ENCODE data around the gene LKAAEAR1.

The LKAAEAR1 gene

DNA sequence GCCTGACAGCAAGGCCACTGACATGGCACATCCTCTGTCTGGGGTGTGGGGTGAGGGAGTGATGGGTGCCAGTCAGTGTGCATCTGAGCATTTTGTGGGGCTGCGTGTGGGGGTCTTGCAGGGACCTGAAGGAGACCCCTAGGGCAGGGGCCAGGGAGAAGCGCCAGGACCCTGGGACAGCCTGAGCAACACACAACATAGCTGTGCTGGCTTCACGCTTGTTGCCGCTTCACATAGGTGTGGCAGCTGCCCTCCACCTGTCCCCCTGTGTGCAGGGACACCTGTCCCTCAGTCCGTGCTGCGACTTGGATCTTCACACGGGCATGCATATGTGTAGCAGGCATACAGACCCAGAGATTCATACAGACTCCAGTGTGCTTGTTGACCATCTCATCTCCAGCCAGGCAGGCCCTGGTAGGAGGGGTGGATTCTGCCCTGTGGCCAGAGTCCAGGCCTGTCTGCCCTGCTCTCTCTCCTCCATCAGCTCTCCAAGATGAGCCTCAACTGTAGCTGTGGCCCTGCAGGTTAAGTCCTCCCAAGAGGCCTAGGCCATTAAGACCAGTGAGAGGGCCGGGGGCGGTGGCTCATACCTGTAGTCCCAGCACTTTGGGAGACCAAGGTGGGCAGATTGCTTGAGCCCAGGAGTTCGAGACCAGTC is 26.3 kb upstream of the LKAAEAR1 start:
- no peaks in the 10 kb centered on the region for H3K9me3 ChIP-seq (ENCODE audit: control insufficient read depth, low read length)
- DNase-seq: no peak
- no peaks in the 10 kb centered on the region for H3K36me3 ChIP-seq (ENCODE audit: control insufficient read depth, insufficient read depth, low read length)
- H3K27me3 ChIP-seq (replicated peaks; ENCODE audit: control insufficient read depth, insufficient read depth, low read length, poor library complexity, severe bottlenecking): no peaks in the 10 kb centered on the region
- no peaks in the 10 kb centered on the region for H3K4me1 ChIP-seq (ENCODE audit: control insufficient read depth, insufficient read depth, low read length, poor library complexity, severe bottlenecking)
- no peak overlapping the region for H3K4me3 ChIP-seq (ENCODE audit: insufficient read depth, low read depth, low read length, poor library complexity, severe bottlenecking)
- H3K27ac ChIP-seq (ENCODE audit: insufficient read depth, low read length, poor library complexity, severe bottlenecking): no peak overlapping the region

DNA sequence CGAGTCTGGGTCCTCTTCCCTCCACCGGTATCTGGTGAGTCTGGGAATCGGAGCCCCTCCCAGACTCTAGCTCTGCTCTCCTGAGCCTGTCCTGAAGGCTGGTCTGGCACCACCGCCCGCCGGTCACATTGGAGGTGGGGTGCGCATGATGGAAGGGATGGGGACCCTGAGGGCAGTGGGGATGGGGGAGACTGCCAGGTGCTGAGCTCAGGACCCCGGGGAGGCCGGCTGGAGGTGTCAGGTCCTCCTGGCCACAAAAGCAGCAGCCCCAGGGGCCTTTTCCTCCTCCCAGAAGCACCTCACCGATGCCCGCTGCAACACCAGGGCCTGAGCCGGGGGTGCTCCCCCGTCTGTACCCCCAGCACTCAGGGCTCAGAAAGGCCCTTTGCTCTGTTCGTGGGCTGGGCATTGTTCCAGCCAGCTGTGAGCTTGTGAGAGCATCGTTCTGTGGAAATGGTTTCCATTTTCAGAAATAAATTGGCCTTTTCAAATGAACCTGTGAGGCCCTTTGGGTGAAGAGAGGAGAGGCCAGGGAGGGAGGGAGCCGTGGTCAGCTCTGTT is 25.7 kb upstream of the LKAAEAR1 start:
- no peaks in the 10 kb centered on the region for H3K9me3 ChIP-seq (ENCODE audit: control insufficient read depth, low read length)
- no peaks in the 10 kb centered on the region for H3K4me1 ChIP-seq (ENCODE audit: control insufficient read depth, insufficient read depth, low read length, poor library complexity, severe bottlenecking)
- no peak for DNase-seq
- H3K27ac ChIP-seq (ENCODE audit: insufficient read depth, low read length, poor library complexity, severe bottlenecking): no peak overlapping the region
- H3K4me3 ChIP-seq (ENCODE audit: insufficient read depth, low read depth, low read length, poor library complexity, severe bottlenecking): no peak overlapping the region
- no peaks in the 10 kb centered on the region for H3K36me3 ChIP-seq (ENCODE audit: control insufficient read depth, insufficient read depth, low read length)
- no peaks in the 10 kb centered on the region for H3K27me3 ChIP-seq (replicated peaks; ENCODE audit: control insufficient read depth, insufficient read depth, low read length, poor library complexity, severe bottlenecking)

DNA sequence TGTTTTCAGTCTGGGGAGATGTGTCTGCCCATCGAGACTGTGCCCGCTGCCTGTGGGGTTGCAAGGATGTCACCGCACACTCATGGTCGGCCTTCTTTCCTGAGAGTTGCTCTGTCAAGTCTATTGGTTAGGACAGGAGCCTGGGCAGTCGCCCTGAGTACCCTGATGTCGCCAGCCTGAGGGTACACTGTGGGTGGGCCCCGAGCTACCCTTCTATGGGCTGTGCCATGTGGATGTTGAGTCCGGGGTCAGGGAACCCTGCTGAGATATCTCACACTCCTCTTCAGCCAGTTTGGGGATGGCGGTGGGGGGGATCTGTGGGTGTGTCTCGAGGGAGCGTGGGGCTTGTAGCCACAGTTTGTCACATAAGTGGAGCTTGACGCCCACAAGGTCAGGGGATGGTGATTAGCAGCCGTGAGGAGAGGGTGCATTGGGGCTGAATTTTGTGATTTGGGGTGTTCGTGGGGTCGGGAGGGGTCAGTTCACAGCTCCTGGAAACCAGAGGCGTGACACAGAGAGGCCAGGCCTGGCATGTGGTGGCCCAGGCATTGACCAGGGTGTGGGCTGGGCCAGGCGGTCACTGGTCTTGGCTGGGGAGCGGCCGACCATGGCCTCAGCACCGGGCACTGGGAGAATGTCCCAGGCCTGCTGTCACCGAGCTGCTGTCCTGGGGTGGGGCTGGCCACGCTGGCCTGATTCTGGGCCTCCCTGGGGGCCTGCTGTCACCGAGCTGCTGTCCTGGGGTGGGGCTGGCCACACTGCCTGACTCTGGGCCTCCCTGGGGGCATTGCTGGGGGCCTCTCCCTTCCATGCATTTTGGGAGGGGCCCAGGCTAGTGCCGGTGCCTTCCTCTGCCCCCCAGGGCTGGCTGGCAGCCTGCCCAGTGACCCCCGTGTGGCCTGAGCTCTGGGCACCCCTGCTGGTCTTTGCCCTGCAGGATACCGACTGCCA is 24.8 kb upstream of the LKAAEAR1 start:
- DNase-seq: no peak
- no peaks in the 10 kb centered on the region for H3K36me3 ChIP-seq (ENCODE audit: control insufficient read depth, insufficient read depth, low read length)
- no peaks in the 10 kb centered on the region for H3K9me3 ChIP-seq (ENCODE audit: control insufficient read depth, low read length)
- no peaks in the 10 kb centered on the region for H3K4me1 ChIP-seq (ENCODE audit: control insufficient read depth, insufficient read depth, low read length, poor library complexity, severe bottlenecking)
- no peaks in the 10 kb centered on the region for H3K27me3 ChIP-seq (replicated peaks; ENCODE audit: control insufficient read depth, insufficient read depth, low read length, poor library complexity, severe bottlenecking)
- no peak overlapping the region for H3K4me3 ChIP-seq (ENCODE audit: insufficient read depth, low read depth, low read length, poor library complexity, severe bottlenecking)
- H3K27ac ChIP-seq (ENCODE audit: insufficient read depth, low read length, poor library complexity, severe bottlenecking): no peak overlapping the region

DNA sequence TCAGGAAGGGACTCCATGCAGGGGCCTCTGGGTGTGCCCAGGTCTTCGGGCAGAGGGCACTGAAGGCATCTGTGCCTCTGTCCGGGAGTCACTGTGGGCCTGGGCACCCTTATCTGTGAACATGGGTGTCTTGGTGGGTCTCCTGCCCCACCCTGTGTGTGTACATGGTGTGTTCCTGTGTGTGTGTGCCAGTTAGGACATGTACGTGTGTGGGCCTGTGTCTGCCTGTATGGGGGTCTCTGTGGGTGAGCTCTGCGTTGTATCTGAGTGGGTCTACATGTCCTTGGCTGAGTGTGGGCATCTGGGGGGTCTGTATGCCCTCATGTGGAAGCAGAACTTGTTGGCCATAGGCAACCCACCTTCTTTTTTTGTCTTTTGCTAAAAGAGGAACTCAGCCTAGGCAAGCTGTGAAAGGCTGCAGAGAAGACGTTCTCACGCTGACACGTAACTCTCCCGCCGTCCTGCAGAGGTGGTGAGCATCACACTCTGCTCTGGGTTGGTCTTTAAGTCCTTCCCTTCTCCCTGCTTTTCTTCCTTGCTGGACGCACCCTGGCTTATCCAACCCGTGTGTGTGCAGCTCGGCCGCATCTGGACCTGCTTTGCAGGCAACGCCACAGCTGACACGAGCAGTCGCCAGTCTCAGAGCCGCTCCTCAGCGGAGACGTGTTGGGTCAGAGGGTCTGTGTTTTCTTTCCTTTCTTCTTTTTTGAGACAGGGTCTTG is 23.7 kb upstream of the LKAAEAR1 start:
- H3K9me3 ChIP-seq (ENCODE audit: control insufficient read depth, low read length): no peaks in the 10 kb centered on the region
- H3K27ac ChIP-seq (ENCODE audit: insufficient read depth, low read length, poor library complexity, severe bottlenecking): no peak overlapping the region
- H3K27me3 ChIP-seq (replicated peaks; ENCODE audit: control insufficient read depth, insufficient read depth, low read length, poor library complexity, severe bottlenecking): peaks cover 2% of the 10 kb centered on the region
- no peaks in the 10 kb centered on the region for H3K4me1 ChIP-seq (ENCODE audit: control insufficient read depth, insufficient read depth, low read length, poor library complexity, severe bottlenecking)
- H3K36me3 ChIP-seq (ENCODE audit: control insufficient read depth, insufficient read depth, low read length): no peaks in the 10 kb centered on the region
- no peak overlapping the region for H3K4me3 ChIP-seq (ENCODE audit: insufficient read depth, low read depth, low read length, poor library complexity, severe bottlenecking)
- DNase-seq: no peak

DNA sequence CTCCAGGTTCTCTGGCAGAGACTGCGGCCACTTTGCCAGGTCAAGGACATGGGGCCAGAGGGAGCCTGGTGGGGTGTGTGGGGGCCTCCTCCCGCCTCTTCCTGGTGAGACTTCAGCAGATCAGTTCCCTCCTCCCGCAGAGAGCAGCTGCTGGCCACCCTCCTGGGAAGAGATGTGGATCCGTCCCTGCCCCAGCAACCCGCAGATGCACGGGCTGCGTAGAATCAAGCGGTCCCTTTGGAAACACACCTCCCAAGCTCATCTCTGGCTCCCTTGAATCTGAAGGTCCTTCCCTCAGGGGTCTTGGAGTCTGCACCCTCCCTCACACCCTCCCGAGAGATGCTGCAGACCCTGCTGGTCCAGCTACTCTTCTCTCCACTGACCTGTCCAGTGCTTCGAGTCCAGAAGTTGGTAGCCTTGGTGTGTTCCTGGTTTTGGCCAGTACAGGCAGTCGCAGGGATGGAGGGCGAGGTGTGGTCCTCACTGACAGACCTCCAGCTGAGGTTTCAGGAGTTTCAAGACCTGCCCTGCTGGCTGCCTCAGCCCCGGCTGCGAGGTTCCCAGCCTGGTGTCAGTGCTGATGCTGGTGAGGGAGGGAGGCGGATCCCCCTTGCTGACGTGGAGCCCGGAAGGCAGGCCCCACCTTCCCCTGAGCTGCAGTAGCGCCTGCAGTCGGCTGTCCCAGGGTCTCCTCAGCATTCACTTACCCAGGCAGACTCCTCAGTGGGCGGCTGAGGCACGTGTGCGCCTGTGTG is 23.0 kb upstream of the LKAAEAR1 start, which contains the start of gene NPBWR2:
Gene NPBWR2 (minus strand): TSS at position 585 of the 755 bp plus-strand sequence. CDS start 734 bp downstream, outside the sequence.
- Histone ChIP-seq H3K27ac (ENCODE audit: insufficient read depth, low read length, poor library complexity, severe bottlenecking) (no peak within 1 kb of the TSS), H3K36me3 (ENCODE audit: control insufficient read depth, insufficient read depth, low read length) (no peaks in the 10 kb centered on the region), H3K27me3 (replicated peaks; ENCODE audit: control insufficient read depth, insufficient read depth, low read length, poor library complexity, severe bottlenecking) (peaks cover 6% of the 10 kb centered on the region), H3K9me3 (ENCODE audit: control insufficient read depth, low read length) (no peaks in the 10 kb centered on the region), H3K4me3 (ENCODE audit: insufficient read depth, low read depth, low read length, poor library complexity, severe bottlenecking) (no peak within 1 kb of the TSS), H3K4me1 (ENCODE audit: control insufficient read depth, insufficient read depth, low read length, poor library complexity, severe bottlenecking) (peaks cover 3% of the 10 kb centered on the region)
- no peak for DNase-seq

DNA sequence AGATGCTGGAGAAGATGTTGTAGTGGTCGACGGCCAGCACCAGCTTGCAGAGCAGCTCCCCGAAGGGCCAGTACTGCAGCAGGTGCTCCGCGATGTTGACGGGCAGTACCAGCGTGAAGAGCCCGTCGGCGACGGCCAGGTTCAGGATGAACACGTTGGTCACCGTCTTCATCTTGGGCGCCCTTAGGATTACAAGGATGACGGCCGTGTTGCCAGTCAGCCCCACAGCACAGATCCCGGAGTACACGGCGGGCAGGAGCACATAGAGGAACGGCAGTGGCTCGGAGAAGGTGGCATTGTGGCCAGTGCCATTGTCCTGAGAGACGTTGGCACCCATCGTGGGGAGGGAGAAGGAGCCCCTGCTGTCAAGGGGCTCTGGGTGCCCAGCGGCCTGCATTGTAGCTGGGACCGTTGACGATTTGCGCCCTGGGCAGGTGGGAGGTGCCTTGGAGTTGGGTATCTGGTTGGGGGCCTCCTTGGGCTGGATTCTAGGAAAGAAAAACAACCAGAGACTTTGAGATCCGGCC is 22.3 kb upstream of the LKAAEAR1 start:
- Histone ChIP-seq H3K27ac (ENCODE audit: insufficient read depth, low read length, poor library complexity, severe bottlenecking) (no peak overlapping the region), H3K4me1 (ENCODE audit: control insufficient read depth, insufficient read depth, low read length, poor library complexity, severe bottlenecking) (peaks cover 8% of the 10 kb centered on the region), H3K9me3 (ENCODE audit: control insufficient read depth, low read length) (no peaks in the 10 kb centered on the region), H3K36me3 (ENCODE audit: control insufficient read depth, insufficient read depth, low read length) (no peaks in the 10 kb centered on the region), H3K27me3 (replicated peaks; ENCODE audit: control insufficient read depth, insufficient read depth, low read length, poor library complexity, severe bottlenecking) (peaks cover 11% of the 10 kb centered on the region), H3K4me3 (ENCODE audit: insufficient read depth, low read depth, low read length, poor library complexity, severe bottlenecking) (no peak overlapping the region)
- no peak for DNase-seq

DNA sequence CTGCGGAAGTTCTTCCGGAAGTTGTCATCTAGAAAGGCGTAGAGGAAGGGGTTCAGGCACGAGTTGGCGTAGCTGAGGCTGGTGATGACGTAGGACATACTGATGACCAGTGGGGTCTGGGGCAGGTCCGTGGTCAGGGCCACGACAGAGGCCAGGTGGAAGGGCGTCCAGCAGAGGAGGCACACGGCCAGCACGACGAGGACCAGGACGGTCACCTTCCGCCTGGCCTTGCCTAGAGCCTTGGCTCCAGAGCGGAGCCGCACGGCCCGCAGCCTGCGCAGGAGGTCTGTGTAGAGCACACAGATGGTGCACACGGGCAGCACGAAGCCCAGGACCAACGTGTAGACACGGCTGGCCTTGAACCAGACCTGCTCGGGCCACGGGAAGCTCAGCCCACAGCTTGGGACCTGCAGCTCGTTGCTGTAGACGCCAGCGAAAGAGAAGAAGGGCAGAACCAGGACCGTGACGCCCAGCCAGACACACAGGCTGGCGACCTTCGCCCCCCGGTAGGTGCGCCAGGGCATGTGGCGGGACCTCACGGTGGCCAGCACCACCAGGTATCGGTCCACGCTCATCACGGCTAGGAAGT is 21.7 kb upstream of the LKAAEAR1 start:
- Histone ChIP-seq H3K36me3 (ENCODE audit: control insufficient read depth, insufficient read depth, low read length) (no peaks in the 10 kb centered on the region), H3K27me3 (replicated peaks; ENCODE audit: control insufficient read depth, insufficient read depth, low read length, poor library complexity, severe bottlenecking) (peaks cover 13% of the 10 kb centered on the region), H3K27ac (ENCODE audit: insufficient read depth, low read length, poor library complexity, severe bottlenecking) (no peak overlapping the region), H3K9me3 (ENCODE audit: control insufficient read depth, low read length) (no peaks in the 10 kb centered on the region), H3K4me3 (ENCODE audit: insufficient read depth, low read depth, low read length, poor library complexity, severe bottlenecking) (no peak overlapping the region), H3K4me1 (ENCODE audit: control insufficient read depth, insufficient read depth, low read length, poor library complexity, severe bottlenecking) (peaks cover 8% of the 10 kb centered on the region)
- no peak for DNase-seq

DNA sequence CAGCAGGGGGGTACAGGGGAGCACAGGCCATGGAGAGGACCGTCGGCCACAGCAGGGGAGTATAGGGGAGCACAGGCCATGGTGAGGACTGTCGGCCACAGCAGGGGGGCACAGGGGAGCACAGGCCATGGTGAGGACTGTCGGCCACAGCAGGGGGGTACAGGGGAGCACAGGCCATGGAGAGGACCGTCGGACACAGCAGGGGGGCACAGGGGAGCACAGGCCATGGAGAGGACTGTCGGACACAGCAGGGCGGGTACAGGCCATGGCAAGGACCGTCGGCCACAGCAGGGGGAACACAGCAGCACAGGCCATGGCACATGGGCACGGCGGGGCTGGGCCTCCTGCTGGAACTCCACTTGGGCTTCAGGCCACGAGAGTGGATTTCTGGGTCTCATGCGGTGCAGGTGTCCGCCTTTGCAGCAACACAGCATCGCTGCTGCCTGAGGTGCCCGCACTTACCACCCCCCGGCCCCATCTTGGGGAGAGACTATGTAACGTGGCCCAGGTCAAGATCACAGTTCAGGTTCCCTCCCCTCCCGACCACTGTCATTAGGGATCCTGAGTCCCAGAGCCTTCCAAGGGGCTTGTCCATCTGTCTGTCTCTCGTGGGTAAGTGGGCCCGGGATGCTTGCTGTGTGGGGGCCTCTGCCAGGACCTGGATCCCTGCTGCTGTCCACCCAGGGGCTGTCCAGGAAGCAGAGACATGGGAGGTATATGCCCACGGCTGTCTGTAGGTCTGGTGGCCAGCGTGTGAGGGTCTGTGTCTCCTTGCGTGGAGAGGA is 20.7 kb upstream of the LKAAEAR1 start:
- Histone ChIP-seq H3K36me3 (ENCODE audit: control insufficient read depth, insufficient read depth, low read length) (no peaks in the 10 kb centered on the region), H3K27me3 (replicated peaks; ENCODE audit: control insufficient read depth, insufficient read depth, low read length, poor library complexity, severe bottlenecking) (peaks cover 13% of the 10 kb centered on the region), H3K27ac (ENCODE audit: insufficient read depth, low read length, poor library complexity, severe bottlenecking) (no peak overlapping the region), H3K4me3 (ENCODE audit: insufficient read depth, low read depth, low read length, poor library complexity, severe bottlenecking) (no peak overlapping the region), H3K4me1 (ENCODE audit: control insufficient read depth, insufficient read depth, low read length, poor library complexity, severe bottlenecking) (peaks cover 8% of the 10 kb centered on the region), H3K9me3 (ENCODE audit: control insufficient read depth, low read length) (no peaks in the 10 kb centered on the region)
- DNase-seq: no peak

All from effector memory CD4-positive, alpha-beta T cell (primary cell).